NT2/D1 (cell line): ENCODE measurements around the gene PRKACB.

ENCODE experiments used
- SUZ12 ChIP-seq: IDR thresholded peaks from 2 replicates; pipeline ENCODE4 v1.6.1; 2011; ENCODE audit not compliant: insufficient read length, insufficient read depth; ENCODE audit errors: extremely low read depth
- YY1 ChIP-seq: IDR thresholded peaks from 2 replicates; pipeline ENCODE4 v1.6.1; 2011; ENCODE audit not compliant: insufficient read length, insufficient read depth
- ZNF274 ChIP-seq: IDR thresholded peaks from 2 replicates; pipeline ENCODE4 v1.6.1; 2011; ENCODE audit warnings: mild to moderate bottlenecking, low read depth, low read length

DNA sequence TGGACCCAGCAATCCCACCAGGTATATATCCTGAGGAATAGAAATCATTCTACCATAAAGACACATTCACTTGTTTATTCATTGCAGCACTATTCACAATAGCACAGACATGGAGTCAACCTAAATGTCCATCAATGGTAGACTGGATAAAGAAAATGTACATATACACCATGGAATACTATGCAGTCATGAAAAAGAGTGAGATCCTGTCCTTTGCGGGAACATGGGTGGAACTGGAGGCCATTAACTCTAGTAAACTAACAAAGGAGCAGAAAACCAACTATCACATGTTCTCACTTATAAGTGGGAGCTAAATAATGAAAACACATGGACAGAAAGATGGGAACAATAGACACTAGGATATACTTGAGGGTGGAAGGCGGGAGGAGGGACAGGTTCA, 36.1 kb upstream of the PRKACB start:
- no peak for TF ChIP-seq YY1
- no peak for TF ChIP-seq SUZ12
- TF ChIP-seq ZNF274: no peak
